NCI-H1436 (cell line): ENCODE data around the gene SIN3A.
"Not testable (repeated sequence)": the region's sequence is repeated elsewhere in the genome, so short reads cannot be mapped to it uniquely, and the experiment has no call there.

Experiments
- DNase-seq: peaks from one replicate; lab custom pipeline; 2025; lab: John Stamatoyannopoulos, UW

Gene SIN3A

GRCh38 chr15:75333654-75334419, 117.7 kb downstream of the SIN3A start:
- DNase-seq = not testable (repeated sequence)

- peak; percentile 14 for DNase-seq
Observed at GRCh38 chr15:75332093-75332492, 119.4 kb downstream of the SIN3A start.

- DNase-seq = no peak
Observed at GRCh38 chr15:75329571-75329970, 121.9 kb downstream of the SIN3A start.

- DNase-seq = no peak
Observed at GRCh38 chr15:75328493-75329314, 122.8 kb downstream of the SIN3A start.

GRCh38 chr15:75327491-75327890, 124.0 kb downstream of the SIN3A start:
- no peak for DNase-seq

GRCh38 chr15:75327005-75327404, 124.5 kb downstream of the SIN3A start:
- DNase-seq = no peak

- DNase-seq = no peak
Observed at GRCh38 chr15:75325922-75326321, 125.6 kb downstream of the SIN3A start.

- no peak for DNase-seq
Observed at GRCh38 chr15:75321711-75322110, 129.8 kb downstream of the SIN3A start.
